MCF 10A (cell line): ENCODE results near the gene ACAN. TPM values are rescaled to one million over a fixed set of nuclear protein-coding genes. Genes with fewer than 3 reads are reported as not detected.

Experiments used
- BruUV-seq: library from RNA; stranded (reverse); fragments of 400-500 nt; replicated peaks from 2 replicates; lab custom pipeline; 2021; lab: Mats Ljungman, UMichigan
- CTCF ChIA-PET: fragments of 300-600 bp; sonication (Branson Sonifier 250); formaldehyde crosslinking; extraction: SDS; loops from one replicate; lab custom pipeline; 2021; ENCODE audit warnings: antibody characterized with exemption, inconsistent platforms; lab: Yijun Ruan, JAX
- POLR2A ChIA-PET: fragments of 300-600, 350-650 bp; sonication (Branson Sonifier 250); formaldehyde crosslinking; extraction: SDS; loops from one replicate; lab custom pipeline; 2020; ENCODE audit warnings: antibody characterized with exemption, inconsistent platforms; lab: Yijun Ruan, JAX
- DNase-seq: peaks from one replicate; pipeline ENCODE4 v3.0.0-alpha.2; 2018; ENCODE audit not compliant: unreplicated experiment
- H3K27ac Mint-ChIP-seq: one replicate; pipeline ENCODE4 v1.8.0; 2022; ENCODE audit warnings: mild to moderate bottlenecking, low read depth, mixed read lengths; ENCODE audit not compliant: unreplicated experiment
- H3K27me3 Mint-ChIP-seq: one replicate; pipeline ENCODE4 v1.8.0; 2022; ENCODE audit warnings: mixed read lengths; ENCODE audit not compliant: insufficient read depth, unreplicated experiment
- H3K36me3 Mint-ChIP-seq: one replicate; pipeline ENCODE4 v1.8.0; 2022; ENCODE audit warnings: mild to moderate bottlenecking, moderate library complexity, mixed read lengths; ENCODE audit not compliant: insufficient read depth, unreplicated experiment
- H3K4me1 Mint-ChIP-seq: one replicate; pipeline ENCODE4 v1.8.0; 2022; ENCODE audit warnings: mixed read lengths; ENCODE audit not compliant: insufficient read depth, unreplicated experiment
- H3K4me3 Mint-ChIP-seq: one replicate; pipeline ENCODE4 v1.8.0; 2022; ENCODE audit warnings: mild to moderate bottlenecking, moderate library complexity, mixed read lengths; ENCODE audit not compliant: unreplicated experiment
- H3K9me3 Mint-ChIP-seq: one replicate; pipeline ENCODE4 v1.8.0; 2022; ENCODE audit warnings: mixed read lengths; ENCODE audit not compliant: unreplicated experiment
- CTCF ChIP-seq: fragments of 200-600 bp; IDR thresholded peaks from one replicate; pipeline ENCODE4 v1.8.0; 2022; ENCODE audit warnings: antibody characterized with exemption, mild to moderate bottlenecking; ENCODE audit not compliant: unreplicated experiment
- intact Hi-C: fragments of 100-400 bp; cut with micrococcal nuclease; formaldehyde crosslinking; loops from 2 replicates; pipeline ENCODE4 v1.14.1; 2022
- total RNA-seq: library from RNA; stranded (reverse); gene quantifications from 2 replicates; pipeline ENCODE4 v1.2.3, GENCODE V29; 2022

Gene ACAN
- total RNA-seq, 1 experiment from 2014 or later, result not detected

- CTCF ChIA-PET, result interaction anchor here (0.5 to 1.8 kb wide), 3 partner anchors 66 to 178 kb away, joined by 3 to 5 read pairs (median 3); no protein-coding TSS in a partner anchor
- no peak overlapping the region for H3K4me3 Mint-ChIP-seq
- H3K4me1 Mint-ChIP-seq, result peaks cover 12% of the 10 kb centered on the region
- H3K9me3 Mint-ChIP-seq, result no peaks in the 10 kb centered on the region
- H3K27ac Mint-ChIP-seq, result no peak overlapping the region
- DNase-seq, result no peak
- no TSS peak for BruUV-seq
- peaks cover 35% of the 10 kb centered on the region for H3K27me3 Mint-ChIP-seq
- POLR2A ChIA-PET, result no interaction called here
- TF ChIP-seq CTCF, result no peak
- H3K36me3 Mint-ChIP-seq, result peaks cover 7% of the 10 kb centered on the region
- intact Hi-C loops, result loop anchor here (10.0 kb wide), 2 partner anchors 92 to 148 kb away; partner anchors contain the start of gene HAPLN3
Observed at GRCh38 chr15:88802991-88803240, 320 bp upstream of the ACAN start.

GRCh38 chr15:88803920-88804247 lies 648 bp downstream of the ACAN start:
- Mint-ChIP-seq H3K4me1 (peaks cover 12% of the 10 kb centered on the region), H3K27me3 (peaks cover 35% of the 10 kb centered on the region), H3K27ac (no peak overlapping the region), H3K9me3 (no peaks in the 10 kb centered on the region), H3K4me3 (no peak overlapping the region), H3K36me3 (peaks cover 7% of the 10 kb centered on the region)
- TF ChIP-seq CTCF, result no peak
- no TSS peak for BruUV-seq
- ChIA-PET POLR2A (no interaction called here), CTCF (no interaction called here)
- DNase-seq, result no peak
- intact Hi-C loops, result loop anchor here (10.0 kb wide), 2 partner anchors 91 to 149 kb away; partner anchors contain the start of gene HAPLN3

- H3K9me3 Mint-ChIP-seq, result no peaks in the 10 kb centered on the region
- no peak overlapping the region for H3K4me3 Mint-ChIP-seq
- H3K36me3 Mint-ChIP-seq, result peaks cover 7% of the 10 kb centered on the region
- TF ChIP-seq CTCF, result no peak
- ChIA-PET CTCF (interaction anchor here (0.7 to 1.1 kb wide), 2 partner anchors 10 to 74 kb away, joined by 3 to 5 read pairs; no protein-coding TSS in a partner anchor), POLR2A (no interaction called here)
- peaks cover 35% of the 10 kb centered on the region for H3K27me3 Mint-ChIP-seq
- BruUV-seq, result no TSS peak
- peaks cover 12% of the 10 kb centered on the region for H3K4me1 Mint-ChIP-seq
- intact Hi-C loops, result loop anchor here (10.0 kb wide), 2 partner anchors 91 to 149 kb away; partner anchors contain the start of gene HAPLN3
- H3K27ac Mint-ChIP-seq, result no peak overlapping the region
- no peak for DNase-seq
Observed at GRCh38 chr15:88804257-88804656, 1.0 kb downstream of the ACAN start.

GRCh38 chr15:88805031-88805780 lies 2.0 kb downstream of the ACAN start:
- BruUV-seq, result no TSS peak
- no peak for TF ChIP-seq CTCF
- no peak overlapping the region for H3K27ac Mint-ChIP-seq
- peaks cover 7% of the 10 kb centered on the region for H3K4me1 Mint-ChIP-seq
- ChIA-PET CTCF (interaction anchor here (0.7 to 1.1 kb wide), 2 partner anchors 9 to 73 kb away, joined by 3 to 5 read pairs; no protein-coding TSS in a partner anchor), POLR2A (interaction anchor here (0.6 kb wide), 1 partner anchor 422 kb away, joined by 3 read pairs; no protein-coding TSS in a partner anchor)
- peak; percentile 22 for DNase-seq
- peaks cover 7% of the 10 kb centered on the region for H3K36me3 Mint-ChIP-seq
- intact Hi-C loops, result loop anchor here (10.0 kb wide), 2 partner anchors 90 to 150 kb away; partner anchors contain the start of gene HAPLN3
- no peak overlapping the region for H3K4me3 Mint-ChIP-seq
- peaks cover 35% of the 10 kb centered on the region for H3K27me3 Mint-ChIP-seq
- H3K9me3 Mint-ChIP-seq, result no peaks in the 10 kb centered on the region
